ENCODE results near the gene INA. TPM values are rescaled to one million over a fixed set of nuclear protein-coding genes. Genes with fewer than 3 reads are reported as not detected.

The INA gene
- total RNA-seq, 1 experiment from 2014 or later: 14.0 TPM

- DNase-seq: no peak
- Histone ChIP-seq H2BK12ac (ENCODE audit: insufficient read length, low read depth, low read length) (no peak overlapping the region), H3K23me2 (ENCODE audit: insufficient read length, low read depth, low read length, poor library complexity, severe bottlenecking) (no peaks in the 10 kb centered on the region), H3K9ac (ENCODE audit: extremely low read depth, insufficient read length, low read length) (no peak overlapping the region), H2AK5ac (ENCODE audit: insufficient read length, low read length) (no peak overlapping the region), H2BK5ac (ENCODE audit: insufficient read length, low read length) (no peak overlapping the region), H2AFZ (ENCODE audit: low read length) (no peak overlapping the region), H3K27me3 (ENCODE audit: insufficient read depth, low read length) (no peaks in the 10 kb centered on the region), H3K27ac (ENCODE audit: insufficient read length, low read depth, low read length) (peak overlapping the region; percentile 95), H3K4ac (ENCODE audit: low read depth, low read length) (no peak overlapping the region), H3K79me1 (ENCODE audit: insufficient read depth, low read depth, low read length, poor library complexity, severe bottlenecking) (no peaks in the 10 kb centered on the region), H4K20me1 (ENCODE audit: control insufficient read depth, insufficient read depth, insufficient read length) (no peaks in the 10 kb centered on the region), H3K9me3 (ENCODE audit: control insufficient read depth, low read depth, low read length) (no peaks in the 10 kb centered on the region), H3K79me2 (ENCODE audit: insufficient read depth, low read length) (no peaks in the 10 kb centered on the region), H3T11ph (ENCODE audit: low read length) (no peak overlapping the region), H4K8ac (replicated peaks; ENCODE audit: insufficient read length, low read depth, low read length) (no peak overlapping the region), H3K4me2 (ENCODE audit: insufficient read depth, insufficient read length, low read length) (no peak overlapping the region), H4K91ac (ENCODE audit: insufficient read length, low read depth, low read length) (no peak overlapping the region), H3K4me1 (ENCODE audit: insufficient read depth, low read length) (peaks cover 9% of the 10 kb centered on the region; the same call in 1 of the 2 replicates), H2BK120ac (ENCODE audit: low read depth, low read length, poor library complexity, severe bottlenecking) (no peak overlapping the region), H3K18ac (ENCODE audit: insufficient read length, low read depth, low read length) (peak overlapping the region; percentile 48), H2BK20ac (ENCODE audit: low read depth, low read length, poor library complexity, severe bottlenecking) (no peak overlapping the region), H2BK15ac (ENCODE audit: low read depth, low read length) (no peak overlapping the region), H3K56ac (ENCODE audit: insufficient read length, low read depth, low read length) (no peak overlapping the region), H3K14ac (ENCODE audit: insufficient read depth, low read length) (no peak overlapping the region), H3K23ac (ENCODE audit: insufficient read length, low read depth, low read length) (no peak overlapping the region), H4K5ac (ENCODE audit: insufficient read length, low read depth, low read length) (no peak overlapping the region)
- H3K9me3 Mint-ChIP-seq: no peaks in the 10 kb centered on the region; a peak in 1 of 5 replicates
- H3K27ac Mint-ChIP-seq: peak overlapping the region; percentile 19 to 89 (median 66)
- peaks cover 0 to 3% (median 0%) of the 10 kb centered on the region in 3 experiments; a peak in 1 of 7 replicates for H3K36me3 Mint-ChIP-seq (ENCODE audit: insufficient read depth in 1 of 3, low read depth in 3 of 3)
- H3K4me1 Mint-ChIP-seq: peaks cover 23 to 24% of the 10 kb centered on the region in 2 experiments
- no peak for TF ChIP-seq CTCF (conservative IDR thresholded peaks at IDR 0.05)
- H3K4me3 Mint-ChIP-seq: no peak overlapping the region
- WGBS (ENCODE audit: extremely low coverage, insufficient read length, low lambda C conversion rate): no CpG with 5 or more reads among the region's 3 CpGs
- H3K27me3 Mint-ChIP-seq (ENCODE audit: low read depth): no peaks in the 10 kb centered on the region
Measured at GRCh38 chr10:103232131-103232673, 44.7 kb upstream of the INA start.
